ENCODE data around the gene SIMC1.
A peak's percentile ranks its signal among the peaks of the same experiment; 100 is the strongest.

Gene SIMC1

DNA sequence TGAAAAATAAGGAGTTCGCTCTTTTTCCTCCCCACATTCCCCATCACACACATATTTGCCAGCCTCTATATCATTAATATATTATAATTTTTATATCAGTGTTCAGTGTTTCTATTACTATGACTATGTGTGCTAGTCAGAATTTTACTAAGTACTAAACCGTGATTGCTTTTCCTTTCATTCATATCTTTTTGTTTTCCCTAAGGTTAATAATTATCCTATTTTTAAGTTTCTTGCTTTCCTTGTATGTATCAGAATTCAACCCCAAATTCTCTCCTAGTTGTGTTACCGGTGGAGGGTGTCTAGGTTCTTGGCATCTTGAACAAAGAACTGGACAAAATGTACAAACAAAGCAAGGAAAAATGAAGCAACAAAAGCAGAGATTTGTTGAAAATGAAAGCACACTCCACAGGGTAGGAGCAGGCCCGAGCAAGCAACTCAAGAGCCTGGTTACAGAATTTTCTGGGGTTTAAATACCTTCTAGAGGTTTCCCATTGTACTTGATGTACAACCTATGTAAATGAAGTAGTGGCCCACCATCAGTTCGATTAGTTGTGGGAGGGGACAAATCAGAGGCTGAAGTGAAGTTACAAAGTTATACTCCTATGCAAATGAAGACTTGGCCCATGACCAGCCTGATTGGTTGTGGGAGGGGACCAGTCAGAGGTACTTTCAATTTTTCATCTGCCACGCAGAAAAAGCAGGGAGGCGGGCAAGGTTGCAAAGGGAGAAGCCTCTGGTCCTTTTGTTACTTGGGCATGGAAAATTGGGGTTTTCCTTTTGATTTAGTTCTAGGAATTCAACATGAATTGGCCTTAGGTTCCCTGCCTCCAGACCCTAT is 79.5 kb downstream of the SIMC1 start:
- DNase-seq, result no peak

DNA sequence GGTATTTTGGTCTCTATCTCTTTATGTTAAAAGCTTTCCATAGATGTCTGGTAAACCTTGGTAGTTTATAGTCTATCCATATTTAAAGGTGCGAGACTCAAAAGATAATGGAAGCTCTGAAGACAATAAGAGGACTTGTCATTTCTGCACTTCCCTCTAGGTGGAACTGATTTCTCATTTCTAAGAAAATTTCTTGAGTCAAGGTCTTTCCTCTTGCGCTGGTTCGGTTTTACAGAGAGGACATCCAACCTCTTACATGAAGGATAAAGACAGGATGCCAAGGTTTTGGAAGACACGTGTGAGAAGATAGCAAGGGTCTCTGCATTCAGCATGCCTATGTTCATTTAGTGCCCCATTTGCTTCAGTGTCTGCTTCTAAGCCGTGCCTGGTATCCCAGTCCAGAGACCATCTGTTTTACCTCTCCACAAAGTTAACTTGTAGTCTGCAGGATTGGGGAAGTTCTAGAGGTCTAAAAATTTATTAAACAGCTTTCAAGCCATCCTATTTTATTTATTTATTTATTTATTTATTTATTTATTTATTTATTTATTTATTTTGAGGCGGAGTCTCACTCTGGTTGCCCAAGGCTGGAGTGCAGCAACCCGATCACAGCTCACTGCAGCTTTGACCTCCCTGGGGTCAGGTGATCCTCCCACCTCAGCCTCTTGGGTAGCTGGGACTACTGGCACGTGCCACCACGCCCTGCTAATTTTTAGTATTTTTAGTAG is 81.8 kb downstream of the SIMC1 start:
- DNase-seq, result no peak

DNA sequence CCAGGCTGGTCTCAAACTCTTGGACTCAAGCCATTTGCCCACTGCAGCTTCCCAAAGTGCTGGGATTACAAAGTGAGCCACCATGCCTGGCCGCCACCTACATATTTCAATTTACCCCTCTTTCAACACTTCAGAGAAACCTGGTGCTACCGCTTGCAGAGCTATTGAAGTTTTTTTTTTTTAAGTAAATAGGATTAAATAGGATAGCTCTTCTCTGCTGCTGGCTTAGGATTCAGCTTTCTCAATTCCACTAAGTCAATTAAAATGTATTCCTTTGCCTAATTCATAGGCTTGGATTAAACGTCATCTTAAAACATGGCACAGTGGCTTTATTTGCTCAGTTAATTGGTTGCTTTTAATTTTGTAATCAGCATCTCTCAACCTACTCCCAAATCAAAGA is 82.4 kb downstream of the SIMC1 start:
- no peak for DNase-seq

DNA sequence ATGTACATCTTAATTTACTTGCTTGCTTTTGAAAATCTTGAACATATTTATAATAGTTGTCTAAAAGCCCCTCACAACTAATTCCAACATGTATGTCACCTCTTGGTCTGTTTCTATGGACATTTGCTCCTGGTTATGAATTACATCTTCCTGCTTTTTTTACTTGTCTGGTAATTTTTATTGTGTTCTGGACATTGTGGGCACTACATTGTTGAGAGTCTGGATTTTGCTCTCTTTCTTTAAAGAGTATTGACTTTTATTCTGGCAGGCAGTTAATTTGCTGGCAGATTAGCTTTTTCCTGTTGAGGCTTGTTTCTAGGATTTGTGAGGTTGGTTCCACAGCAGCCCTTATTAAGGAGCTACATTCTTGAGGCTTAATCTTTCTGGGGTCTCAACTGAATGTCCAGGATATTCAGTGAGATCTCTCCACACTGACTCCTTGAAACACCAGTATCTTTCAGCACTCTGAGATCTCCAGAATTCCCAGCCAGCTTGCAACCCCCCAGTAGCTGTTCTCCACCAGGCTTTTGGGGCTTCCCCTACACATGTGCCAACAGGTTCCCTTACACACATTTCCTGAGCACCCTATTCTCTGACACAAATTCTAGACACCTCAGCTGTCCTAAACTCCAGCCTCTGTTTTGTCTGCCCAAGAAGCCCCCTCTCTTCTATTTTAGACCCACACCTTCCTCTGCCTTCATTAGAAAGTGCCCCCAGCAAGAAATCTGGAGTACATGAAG is 96.0 kb downstream of the SIMC1 start:
- DNase-seq, result no peak

DNA sequence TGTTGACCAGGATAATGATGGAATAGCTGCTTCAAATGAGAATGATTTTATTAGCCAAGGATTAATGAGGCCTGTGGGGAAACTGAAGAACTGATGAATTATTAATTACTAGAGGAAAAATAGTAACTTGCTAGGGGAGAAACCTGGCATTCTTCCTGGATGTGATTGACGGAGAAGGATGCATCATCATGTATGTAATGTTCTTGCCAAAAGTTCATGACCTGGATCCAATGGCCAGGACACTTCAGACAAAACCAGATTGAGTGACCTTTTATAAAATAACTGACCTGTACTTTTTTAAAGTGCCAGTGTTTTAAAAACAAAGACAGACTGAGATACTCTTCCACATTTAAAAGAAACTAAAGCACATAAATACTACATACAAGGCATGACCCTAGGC is 99.7 kb downstream of the SIMC1 start:
- no peak for DNase-seq

DNA sequence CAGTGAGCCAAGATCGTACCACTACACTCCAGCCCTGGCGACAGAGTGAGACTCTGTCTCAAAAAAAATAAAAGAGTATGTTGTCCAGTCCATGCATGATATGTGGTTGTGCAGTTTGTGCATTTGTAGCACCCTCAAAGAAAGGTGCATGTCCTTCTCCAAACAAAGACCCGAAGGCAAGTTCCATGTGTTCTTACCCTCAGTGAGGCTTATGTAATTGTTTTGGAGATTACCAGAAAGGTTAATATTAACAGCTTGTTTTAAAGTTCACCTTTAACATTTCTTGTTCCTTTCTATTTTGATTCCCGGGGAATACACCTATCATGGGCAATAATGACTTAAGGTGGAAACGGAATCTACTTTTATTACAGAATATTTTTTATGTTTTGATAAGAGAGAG is 101.1 kb downstream of the SIMC1 start:
- DNase-seq, result no peak

DNA sequence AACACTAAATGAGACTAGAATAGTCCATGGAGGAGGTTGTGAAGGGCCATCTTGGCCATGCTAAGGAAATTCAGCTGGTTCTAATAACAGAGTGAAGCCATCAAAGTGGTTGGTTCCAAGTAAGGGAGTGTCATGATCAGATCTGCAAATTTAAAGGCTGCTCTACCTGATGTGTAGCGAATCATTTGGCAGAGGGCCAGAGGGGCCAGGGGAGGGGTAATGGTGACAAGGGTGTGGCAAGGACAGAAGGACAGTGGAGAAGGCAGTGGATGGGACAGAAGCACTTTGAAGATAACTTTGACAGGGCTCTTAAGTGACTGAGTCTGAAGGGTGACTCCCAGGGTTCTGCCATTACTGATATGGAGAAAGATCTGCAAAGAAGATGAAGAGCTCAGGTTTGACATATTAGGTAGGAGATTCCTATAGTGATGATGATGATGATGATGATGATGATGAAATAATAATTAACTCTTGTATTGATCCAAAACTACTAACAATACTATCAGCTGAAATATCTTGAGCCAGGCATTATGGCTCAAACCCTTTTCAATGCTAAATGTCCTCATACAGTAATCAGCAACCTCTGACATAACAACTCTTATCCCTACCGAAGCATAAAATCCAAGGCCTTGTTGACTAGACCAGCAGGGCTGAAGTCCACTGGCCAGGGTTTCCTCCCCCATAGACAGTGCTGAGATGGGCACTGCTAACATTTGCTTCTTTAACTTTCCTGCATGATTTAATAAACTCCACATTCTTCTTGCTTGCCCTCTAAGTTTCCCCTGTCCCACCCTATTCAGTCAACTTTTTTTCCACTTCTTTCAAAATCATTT is 103.3 kb downstream of the SIMC1 start:
- no peak for DNase-seq

DNA sequence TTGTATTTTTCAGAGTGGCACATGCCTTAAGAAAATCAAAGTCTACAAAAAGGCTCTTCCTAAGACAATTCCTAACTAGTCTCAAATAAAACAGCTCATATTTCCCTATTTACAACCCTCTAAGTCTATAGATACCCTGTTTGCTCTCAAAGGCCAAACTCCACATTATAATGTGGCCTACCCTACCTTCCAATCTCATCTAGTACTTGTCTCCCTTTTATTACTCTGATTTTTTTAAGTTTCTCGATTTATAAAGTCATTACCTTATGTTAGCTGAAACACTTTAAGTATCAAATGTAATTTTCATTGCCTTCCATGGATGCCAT is 103.9 kb downstream of the SIMC1 start:
- DNase-seq, result no peak

DNA sequence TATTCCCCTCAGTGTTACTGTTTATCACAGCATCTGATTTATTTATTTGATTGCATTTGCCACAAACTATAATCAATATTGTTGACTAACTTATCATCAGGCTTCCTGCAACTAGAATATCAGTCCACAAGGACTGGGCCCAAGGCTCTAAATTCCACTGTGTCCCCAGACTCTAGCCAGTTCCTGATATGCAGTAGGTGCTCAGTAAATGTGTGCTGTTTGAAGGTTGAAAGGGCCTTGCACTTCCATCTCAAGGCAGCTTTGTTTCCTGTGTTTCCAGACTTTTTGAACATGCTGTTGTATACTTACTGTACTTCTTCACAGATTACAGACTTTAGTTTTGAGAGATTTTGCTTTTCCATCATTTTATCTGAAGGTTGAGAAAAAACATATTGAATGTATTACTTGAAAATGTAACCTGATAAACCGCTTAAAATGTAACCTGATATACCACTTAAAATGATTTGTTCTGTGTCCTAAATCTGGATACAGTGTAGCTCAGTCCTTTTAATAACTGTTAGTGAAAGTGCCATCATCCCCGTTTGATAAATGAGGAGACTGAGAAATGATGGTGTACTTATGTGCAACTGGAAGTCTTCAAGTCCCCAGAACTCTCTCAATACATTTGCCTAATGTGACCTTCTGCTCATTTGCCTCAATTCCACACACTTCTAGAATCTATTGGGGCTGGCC is 104.7 kb downstream of the SIMC1 start:
- no peak for DNase-seq

DNA sequence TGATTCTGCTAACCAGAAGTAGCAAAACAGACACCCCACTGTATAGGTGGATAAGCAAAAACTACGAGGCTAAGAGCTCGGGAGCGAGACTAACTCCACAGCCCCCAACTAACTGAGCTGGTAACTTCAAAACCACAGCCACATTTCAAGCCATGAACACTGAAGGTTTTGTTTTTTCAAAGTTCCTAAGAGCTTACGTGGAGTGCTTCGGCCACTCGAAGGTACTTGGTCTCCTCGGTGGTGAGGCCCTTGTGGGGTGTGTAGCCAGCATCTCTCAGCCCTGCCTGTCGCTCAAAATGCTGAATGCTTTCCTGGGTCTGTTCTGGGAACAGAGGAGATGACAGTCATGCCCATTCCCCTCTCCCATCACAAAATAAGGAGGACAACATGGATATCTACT is 112.2 kb downstream of the SIMC1 start:
- no peak for DNase-seq

DNA sequence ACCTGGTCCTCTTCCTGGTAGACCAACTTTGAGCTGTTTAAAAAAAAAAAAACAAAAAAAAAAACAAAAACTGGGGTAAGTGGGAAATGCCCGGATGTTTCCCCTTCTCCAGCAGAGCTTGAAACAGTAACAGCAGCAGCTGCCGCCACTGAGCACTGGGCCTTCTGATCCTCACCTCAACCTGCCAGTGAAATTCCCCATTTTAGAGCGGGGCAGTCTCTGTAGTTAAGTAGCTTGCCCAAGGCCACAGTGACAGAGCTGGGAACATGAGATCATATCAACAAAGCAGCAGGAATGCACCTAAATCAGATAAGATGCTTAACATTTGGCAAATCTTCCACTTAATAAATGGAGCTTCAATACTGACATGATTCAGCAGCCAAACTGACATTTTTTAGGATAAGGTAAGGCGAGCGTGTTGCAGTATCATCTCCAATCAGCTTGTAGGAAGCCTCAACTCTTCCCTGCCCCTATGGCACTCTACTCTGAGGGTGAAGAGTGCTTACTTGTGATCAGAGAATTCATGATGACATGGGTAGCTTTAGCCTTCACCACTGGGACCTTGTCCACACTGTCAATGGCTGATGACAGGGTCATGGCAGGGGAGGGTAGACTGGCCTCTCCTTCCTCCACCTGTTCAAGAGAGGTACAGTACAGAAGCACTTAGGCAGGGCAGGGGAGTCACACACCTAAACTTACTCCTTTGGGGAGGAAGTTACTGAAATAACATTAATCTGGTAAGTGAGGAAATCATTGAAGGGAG is 114.1 kb downstream of the SIMC1 start:
- no peak for DNase-seq

DNA sequence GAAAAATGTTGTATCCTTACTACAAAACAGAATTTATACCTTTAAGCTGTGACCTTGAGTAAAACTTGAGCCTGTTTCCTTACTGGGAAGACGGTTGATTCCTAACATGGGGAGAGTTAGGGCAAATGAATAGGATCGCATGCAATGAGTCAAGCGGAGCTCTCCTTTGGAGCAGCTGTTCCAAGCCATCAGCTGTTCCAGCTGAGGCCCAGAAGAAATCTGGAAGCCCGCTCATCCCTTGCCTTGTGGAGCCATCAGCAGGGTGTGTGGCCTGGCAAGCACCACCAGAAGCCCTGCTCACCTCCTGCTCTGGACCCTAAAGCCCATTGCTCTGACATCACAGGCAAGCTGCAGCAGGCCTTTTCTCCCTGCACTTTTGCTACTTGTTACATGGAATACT is 115.3 kb downstream of the SIMC1 start:
- DNase-seq, result no peak

DNA sequence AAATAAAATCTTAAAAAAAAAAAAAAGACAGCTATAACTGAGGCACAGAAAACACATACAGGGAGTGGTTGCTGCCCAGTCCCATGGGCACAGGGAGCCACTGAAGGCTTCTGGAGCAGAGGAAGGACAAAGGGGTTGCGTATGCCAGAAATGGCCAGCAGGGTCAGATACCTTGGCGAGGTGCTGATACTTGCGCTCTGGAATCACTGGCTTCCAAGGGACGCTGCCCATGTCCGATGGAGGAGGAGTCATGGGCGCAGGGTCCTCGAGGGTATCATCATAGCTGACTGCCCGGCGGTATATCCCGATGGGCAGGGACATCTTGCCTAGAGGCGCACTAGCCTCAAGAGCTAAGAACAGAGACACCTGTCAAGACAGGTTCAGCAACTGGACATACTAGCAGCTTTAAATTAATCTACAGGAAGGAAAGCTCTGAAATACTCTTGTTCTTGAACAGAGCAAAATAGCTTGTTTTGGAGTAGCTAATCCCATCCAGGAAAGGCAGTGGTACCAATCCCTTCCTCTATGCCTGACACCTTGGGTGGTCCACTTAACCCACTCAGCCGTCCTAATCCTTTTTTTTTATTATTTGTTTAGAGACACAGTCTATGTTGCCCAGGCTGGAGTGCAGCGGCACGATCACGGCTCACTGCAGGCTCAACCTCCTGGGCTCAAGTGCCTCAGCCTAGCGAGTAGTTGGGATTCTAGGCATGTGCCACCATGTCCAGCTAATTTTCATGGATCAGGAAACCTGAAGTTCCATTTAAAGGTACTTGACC is 117.4 kb downstream of the SIMC1 start:
- no peak for DNase-seq

DNA sequence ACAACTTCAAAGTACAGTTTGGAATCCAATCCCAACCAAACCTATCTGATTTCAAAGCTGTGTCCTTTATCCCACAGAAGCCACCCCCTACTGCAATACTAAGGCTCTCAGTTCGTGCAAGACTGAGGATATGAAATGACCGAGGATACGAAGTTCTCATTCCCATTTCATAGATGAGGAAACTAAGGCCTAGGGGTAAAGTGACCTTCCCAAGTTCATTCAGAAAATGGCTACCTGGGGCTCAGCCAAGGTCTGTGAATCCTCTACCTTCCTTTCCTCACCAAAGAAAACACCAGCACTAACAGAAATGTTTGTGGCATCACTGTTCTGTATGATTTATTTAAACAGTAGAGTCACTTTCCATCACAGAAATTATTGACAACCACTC is 117.9 kb downstream of the SIMC1 start:
- DNase-seq, result no peak

DNA sequence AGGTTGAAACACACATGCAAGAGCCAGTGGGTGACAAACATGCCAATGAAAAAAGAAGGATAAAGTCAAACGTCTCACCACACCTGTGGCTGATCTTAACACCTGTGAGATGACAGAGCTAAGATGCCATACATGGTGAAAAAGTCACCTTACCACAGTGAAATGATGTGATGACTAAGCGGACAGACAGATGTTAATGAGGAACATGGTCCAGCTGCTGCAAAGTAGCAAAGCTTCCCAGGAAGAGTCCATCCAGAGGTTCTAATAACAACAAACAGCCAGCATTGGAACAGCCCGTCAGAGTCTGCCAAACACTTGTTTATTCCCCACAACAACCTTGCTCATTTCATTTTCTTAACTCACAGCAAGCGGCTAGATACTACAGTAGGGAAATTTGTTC is 121.4 kb downstream of the SIMC1 start:
- no peak for DNase-seq

DNA sequence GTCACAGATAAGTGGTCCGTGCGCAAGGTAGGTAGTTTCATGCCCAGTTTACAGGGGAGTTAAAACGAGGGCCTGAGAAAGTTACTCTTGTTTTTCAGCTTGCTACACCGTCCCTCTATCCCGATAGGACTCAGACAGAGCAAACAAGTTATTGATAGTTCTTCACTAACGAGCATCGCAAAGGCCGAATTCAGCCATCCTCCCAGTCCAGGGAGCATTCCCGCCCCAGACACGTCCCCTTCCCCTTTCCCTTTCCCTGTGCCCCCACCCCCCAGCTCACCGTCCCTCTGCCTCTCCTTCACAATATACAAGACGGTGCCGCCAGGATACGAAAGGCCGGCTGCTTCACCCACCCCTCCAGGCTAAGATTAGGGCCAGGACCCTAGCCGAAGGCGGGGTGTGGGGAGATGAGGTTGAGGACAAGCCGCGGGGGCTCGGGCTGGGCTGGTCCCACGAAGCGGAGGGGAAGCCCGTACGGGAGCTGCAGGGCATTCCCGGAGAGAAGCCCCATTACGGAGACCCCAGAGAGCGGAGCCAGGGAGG is 122.7 kb downstream of the SIMC1 start:
- no peak for DNase-seq

DNA sequence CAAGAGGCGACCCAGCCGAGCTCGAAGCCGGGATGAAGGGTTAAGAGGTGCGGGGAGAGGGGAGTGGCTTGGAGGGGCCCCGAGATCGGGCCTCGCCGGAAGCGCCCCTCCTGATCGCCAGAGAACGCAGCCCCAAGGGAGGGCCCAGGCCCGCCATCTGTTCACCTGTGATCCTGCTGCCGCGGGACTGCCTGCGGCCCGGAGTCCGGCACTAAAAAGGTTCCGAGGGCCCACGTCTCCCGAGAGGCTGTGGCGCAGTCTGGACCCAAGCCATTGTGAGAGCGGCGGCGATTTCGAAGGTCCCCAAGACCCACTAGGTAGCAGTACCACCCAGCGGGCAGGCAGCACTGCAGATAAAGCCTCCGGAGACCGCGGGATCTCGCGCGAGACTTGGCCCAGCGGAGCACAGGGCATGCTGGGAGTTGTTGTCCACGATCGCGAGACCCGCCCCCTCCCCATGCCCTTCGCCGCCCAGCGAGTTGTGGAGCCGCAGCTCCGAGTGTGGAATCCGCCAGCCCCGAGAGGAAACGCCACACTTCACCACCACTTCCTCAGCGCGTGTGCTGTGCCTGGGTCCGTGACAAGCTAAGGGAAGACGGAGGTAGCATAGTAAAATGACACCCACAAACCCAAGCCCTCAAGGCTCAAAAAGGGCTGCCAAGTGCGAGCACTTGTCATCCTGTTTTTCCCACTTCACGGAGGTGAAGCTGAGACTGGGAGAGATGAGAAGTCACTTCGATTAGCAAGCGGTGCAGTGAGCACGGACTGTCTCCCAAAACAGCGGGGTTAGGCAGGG is 123.4 kb downstream of the SIMC1 start, which contains the start of gene KIAA1191:
Gene KIAA1191 (minus strand): TSS at position 328 of the 796 bp plus-strand sequence. CDS start 2,256 bp downstream, outside the sequence.
- peak; percentile 95 for DNase-seq

DNA sequence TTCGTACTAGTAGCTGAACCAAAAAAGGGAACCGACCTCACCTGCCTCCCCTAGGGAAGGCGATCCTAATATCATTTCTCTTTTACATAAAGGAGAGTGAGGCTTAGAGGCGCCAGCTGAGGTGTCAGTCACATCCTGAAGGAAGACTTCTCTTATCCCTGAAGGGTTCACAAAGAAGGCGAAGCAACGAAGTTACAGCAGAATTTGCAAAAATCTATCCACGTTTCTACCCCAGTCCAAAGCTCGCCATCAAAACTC is 123.9 kb downstream of the SIMC1 start:
- no peak for DNase-seq

DNA sequence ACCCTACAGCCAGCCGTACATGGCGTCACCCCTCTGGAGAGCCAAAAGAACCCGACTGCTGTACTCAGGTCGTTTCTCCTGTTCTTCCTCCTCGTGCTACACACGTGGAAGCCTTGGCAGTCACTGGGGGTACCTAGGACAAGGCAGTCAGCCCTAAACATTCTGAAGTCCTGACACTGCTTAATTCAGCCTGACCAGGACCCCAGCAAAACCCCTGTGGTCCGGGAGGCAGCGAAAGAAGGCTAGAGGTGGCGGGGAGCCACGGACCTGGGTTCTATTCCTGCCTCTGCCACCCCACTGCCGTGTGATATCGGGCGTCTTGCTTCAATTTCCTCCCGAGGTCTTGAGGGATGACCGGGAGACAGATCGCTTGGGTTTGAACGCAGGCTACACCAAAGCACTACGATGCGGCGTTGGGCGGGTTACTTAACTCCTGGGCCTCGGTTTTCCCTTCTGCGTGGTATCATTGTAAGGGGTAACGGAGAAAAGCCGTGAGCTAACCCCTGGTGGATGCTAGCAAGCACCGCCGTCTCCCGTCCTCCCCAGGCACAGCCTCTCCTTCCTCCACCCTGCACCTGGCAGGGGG is 126.6 kb downstream of the SIMC1 start:
- DNase-seq, result no peak

Measured in activated effector memory CD4-positive, alpha-beta T cell treated with Interleukin-2 at 50 U/mL for 16 hours (primary cell).